Spleen (tissue), 11 donors: ENCODE results near the gene HBA2. TPM values are rescaled to one million over a fixed set of nuclear protein-coding genes. Genes with fewer than 3 reads are reported as not detected.
A peak's percentile ranks its signal among the peaks of the same experiment; 100 is the strongest.
"Not testable (repeated sequence)": the region's sequence is repeated elsewhere in the genome, so short reads cannot be mapped to it uniquely, and the experiment has no call there.

Experiments
- DNase-seq: peaks from one replicate; pipeline ENCODE4 v3.0.0-alpha.2; 2020
- H3K27ac ChIP-seq, 8 donors: fragments of 200-600 bp; sonication (generic) in 7 of 8; 1 replicate in 4 of 8; 2 replicates in 4 of 8; pipeline versions ENCODE4 v1.5.0 to v1.8.0; 2016 to 2021; ENCODE audit warnings: inconsistent platforms in 4 of 8, mild to moderate bottlenecking in 4 of 8, moderate library complexity in 1 of 8
- H3K27me3 ChIP-seq, 7 donors: fragments of 200-600 bp; sonication (generic) in 6 of 7; replicated peaks in 1 of 7; 1 replicate in 4 of 7; 2 replicates in 3 of 7; pipeline versions ENCODE4 v1.5.0 to v1.8.0; 2016 to 2021; ENCODE audit warnings: inconsistent platforms in 3 of 7, mild to moderate bottlenecking in 1 of 7
- H3K36me3 ChIP-seq, 6 donors: fragments of 200-600 bp; sonication (generic) in 5 of 6; 1 replicate in 4 of 6; 2 replicates in 2 of 6; pipeline versions ENCODE4 v1.5.0 to v1.8.0; 2016 to 2021; ENCODE audit warnings: inconsistent platforms in 2 of 6
- H3K4me1 ChIP-seq, 6 donors: fragments of 200-600 bp; sonication (generic) in 5 of 6; 1 replicate in 3 of 6; 2 replicates in 3 of 6; pipeline versions ENCODE4 v1.5.0 to v1.8.0; 2016 to 2021; ENCODE audit warnings: inconsistent platforms in 3 of 6
- H3K4me3 ChIP-seq, 8 donors: fragments of 200-600 bp; sonication (generic) in 7 of 8; 1 replicate in 4 of 8; 2 replicates in 4 of 8; pipeline versions ENCODE4 v1.5.0 to v1.8.0; 2016 to 2021; ENCODE audit warnings: inconsistent platforms in 4 of 8, mild to moderate bottlenecking in 4 of 8, moderate library complexity in 2 of 8
- H3K9me3 ChIP-seq, 8 donors: fragments of 200-600 bp; sonication (generic) in 7 of 8; 1 replicate in 4 of 8; 2 replicates in 4 of 8; pipeline versions ENCODE4 v1.5.0 to v1.8.0; 2016 to 2021; ENCODE audit warnings: inconsistent platforms in 4 of 8
- POLR2A ChIP-seq, 3 donors: fragments of 450-650 bp; IDR thresholded peaks; one replicate each; pipeline ENCODE4 v1.5.1; 2017; ENCODE audit warnings: antibody characterized with exemption in 3 of 3, mild to moderate bottlenecking in 1 of 3
- POLR2AphosphoS5 ChIP-seq, 3 donors: sonication (generic); formaldehyde crosslinking; IDR thresholded peaks; one replicate each; pipeline ENCODE4 v1.5.1; 2017; ENCODE audit warnings: antibody characterized with exemption in 3 of 3
- WGBS, 5 donors: extraction: QIAGEN DNeasy Blood & Tissue Kit in 3 of 5; methylation state at CpG; one replicate each; pipeline versions ENCODE4 v1.1.5 to v1.1.7; 2013 to 2018; 5-methylcytosine and 5-hydroxymethylcytosine counted together
- intact Hi-C: fragments of 100-400 bp; cut with DNase I; formaldehyde crosslinking; loops from one replicate; pipeline ENCODE4 v1.15.0; 2023; ENCODE audit warnings: low total_unique reads
- polyA plus RNA-seq, 3 donors: library from polyadenylated mRNA; stranded (reverse); fragments of 200-250 nt; gene quantifications; one replicate each; pipeline ENCODE4 v1.2.1, GENCODE V29; 2013
- total RNA-seq, 7 donors: library from RNA; depleted of rRNA in 3 of 7; stranded (reverse); fragments of >200 nt in 3 of 7; fragmentation: NEBNext Ultra II Directional in 4 of 7; extraction: Animal tissue kit (Norgen Biotek cat#: 25700) in 4 of 7; gene quantifications; one replicate each; pipeline versions ENCODE4 v1.1.0 to v1.2.1, GENCODE V29; 2016 to 2021
- TF ChIP-seq, protein P1 (sequence below), 11 experiments: fragments of 200-600 bp in 7 of 11; fragments of 450-650 bp in 4 of 11; sonication (generic) in 4 of 11; IDR thresholded peaks in 8 of 11; conservative IDR thresholded peaks in 3 of 11; 1 replicate in 7 of 11; 2 replicates in 4 of 11; pipeline versions ENCODE4 v1.4.0 to v1.8.0; 2016 to 2021; ENCODE audit warnings: antibody characterized with exemption in 11 of 11, inconsistent platforms in 4 of 11, mild to moderate bottlenecking in 1 of 11
- donor health status: healthy with polysubstance abuse.
- donor health status: DM: no; HTN: no; CAD: no; lungs with moderate emphysema.
- donor health status: DM: no; HTN: no; CAD: no.
- donor health status: Bipolar disorder and iron deficiency.
- donor health status: healthy.
- donor health status: DM: no; HTN: no; CAD: no.
- donor health status: DM: yes; HTN: yes; CAD: no.

HBA2 gene
- total and polyA plus RNA-seq, 10 donors: 256 to 16,395 (median 3,722) TPM

DNA sequence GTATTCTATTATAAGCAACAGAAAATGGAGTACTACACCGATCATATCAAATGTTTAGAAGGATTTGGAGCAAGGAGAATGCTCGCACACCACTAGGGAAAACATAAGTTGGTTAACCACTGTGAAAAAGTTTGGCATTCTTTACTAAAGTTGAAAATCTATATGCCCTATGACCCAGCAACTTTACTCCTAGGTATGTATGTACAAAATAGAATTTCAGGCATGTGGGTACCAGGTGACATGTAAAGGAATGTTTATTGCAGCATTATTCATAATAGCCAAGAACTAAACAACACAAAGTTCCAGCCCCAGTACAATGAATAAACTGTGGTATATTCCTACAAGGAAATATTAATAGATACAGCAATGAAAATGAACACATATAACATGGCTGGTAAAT, 26.0 kb upstream of the HBA2 start:
- TF ChIP-seq POLR2AphosphoS5 (IDR thresholded peaks at IDR 0.05) (no peak), POLR2A (IDR thresholded peaks at IDR 0.05) (no peak)
- TF ChIP-seq, protein P1, sequence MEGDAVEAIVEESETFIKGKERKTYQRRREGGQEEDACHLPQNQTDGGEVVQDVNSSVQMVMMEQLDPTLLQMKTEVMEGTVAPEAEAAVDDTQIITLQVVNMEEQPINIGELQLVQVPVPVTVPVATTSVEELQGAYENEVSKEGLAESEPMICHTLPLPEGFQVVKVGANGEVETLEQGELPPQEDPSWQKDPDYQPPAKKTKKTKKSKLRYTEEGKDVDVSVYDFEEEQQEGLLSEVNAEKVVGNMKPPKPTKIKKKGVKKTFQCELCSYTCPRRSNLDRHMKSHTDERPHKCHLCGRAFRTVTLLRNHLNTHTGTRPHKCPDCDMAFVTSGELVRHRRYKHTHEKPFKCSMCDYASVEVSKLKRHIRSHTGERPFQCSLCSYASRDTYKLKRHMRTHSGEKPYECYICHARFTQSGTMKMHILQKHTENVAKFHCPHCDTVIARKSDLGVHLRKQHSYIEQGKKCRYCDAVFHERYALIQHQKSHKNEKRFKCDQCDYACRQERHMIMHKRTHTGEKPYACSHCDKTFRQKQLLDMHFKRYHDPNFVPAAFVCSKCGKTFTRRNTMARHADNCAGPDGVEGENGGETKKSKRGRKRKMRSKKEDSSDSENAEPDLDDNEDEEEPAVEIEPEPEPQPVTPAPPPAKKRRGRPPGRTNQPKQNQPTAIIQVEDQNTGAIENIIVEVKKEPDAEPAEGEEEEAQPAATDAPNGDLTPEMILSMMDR (IDR thresholded peaks at IDR 0.05 in 8 of 11, conservative IDR thresholded peaks at IDR 0.05 in 3 of 11): no peak
- WGBS, 5 donors: 84 to 94% (median 90%) methylated on average over 2 of the region's 2 CpGs
- intact Hi-C loops: no loop called here
- no peaks in the 10 kb centered on the region for H3K36me3 ChIP-seq
- H3K4me1 ChIP-seq: no peaks in the 10 kb centered on the region
- H3K4me3 ChIP-seq: no peak overlapping the region
- no peak overlapping the region for H3K27ac ChIP-seq
- H3K9me3 ChIP-seq: no peaks in the 10 kb centered on the region
- H3K27me3 ChIP-seq: peaks cover 0 to 26% (median 6%) of the 10 kb centered on the region in 7 donors
- DNase-seq: no peak

DNA sequence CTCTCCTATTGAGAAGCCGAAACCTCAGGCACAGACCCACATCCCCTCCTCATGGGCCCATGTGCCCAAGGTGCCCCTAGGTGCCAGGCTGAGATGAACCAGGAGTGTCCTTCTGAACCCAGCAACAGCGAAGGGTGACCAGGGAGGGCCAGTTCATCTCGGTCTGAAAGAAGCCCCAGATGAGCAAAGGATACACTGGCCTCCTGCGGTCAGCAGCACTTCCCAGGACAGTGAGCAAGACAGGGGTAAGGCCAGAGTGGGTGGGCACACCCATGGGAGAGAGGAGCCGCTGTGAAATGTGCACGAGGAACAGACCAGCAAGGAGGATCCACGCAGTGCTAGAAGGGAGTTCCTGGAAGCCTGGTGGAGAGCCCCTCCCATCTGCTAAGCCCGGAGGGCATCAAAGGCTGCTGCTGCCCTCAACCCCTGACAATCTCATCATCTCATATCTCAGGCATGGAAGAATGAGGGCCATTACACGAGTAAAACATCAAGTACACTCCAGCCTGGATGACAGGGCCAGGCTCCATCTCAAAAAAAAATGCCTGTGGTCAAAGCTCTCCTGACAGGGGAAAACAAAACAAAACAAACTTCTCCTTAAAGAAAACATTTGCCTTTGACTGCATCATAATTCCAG, 23.5 kb upstream of the HBA2 start:
- no peak overlapping the region for H3K4me3 ChIP-seq
- no peaks in the 10 kb centered on the region for H3K9me3 ChIP-seq
- peaks cover 0 to 15% (median 6%) of the 10 kb centered on the region in 7 donors for H3K27me3 ChIP-seq
- WGBS, 5 donors: 41 to 57% (median 50%) methylated on average over 9 of the region's 9 CpGs
- DNase-seq: peak; percentile 41
- no peak overlapping the region for H3K27ac ChIP-seq
- intact Hi-C loops: no loop called here
- TF ChIP-seq POLR2A (IDR thresholded peaks at IDR 0.05) (no peak), POLR2AphosphoS5 (IDR thresholded peaks at IDR 0.05) (no peak)
- TF ChIP-seq, protein P1 (IDR thresholded peaks at IDR 0.05 in 8 of 11, conservative IDR thresholded peaks at IDR 0.05 in 3 of 11): no peak
- H3K36me3 ChIP-seq: no peaks in the 10 kb centered on the region
- peaks cover 0 to under 1% (median under 1%) of the 10 kb centered on the region in 6 donors for H3K4me1 ChIP-seq

DNA sequence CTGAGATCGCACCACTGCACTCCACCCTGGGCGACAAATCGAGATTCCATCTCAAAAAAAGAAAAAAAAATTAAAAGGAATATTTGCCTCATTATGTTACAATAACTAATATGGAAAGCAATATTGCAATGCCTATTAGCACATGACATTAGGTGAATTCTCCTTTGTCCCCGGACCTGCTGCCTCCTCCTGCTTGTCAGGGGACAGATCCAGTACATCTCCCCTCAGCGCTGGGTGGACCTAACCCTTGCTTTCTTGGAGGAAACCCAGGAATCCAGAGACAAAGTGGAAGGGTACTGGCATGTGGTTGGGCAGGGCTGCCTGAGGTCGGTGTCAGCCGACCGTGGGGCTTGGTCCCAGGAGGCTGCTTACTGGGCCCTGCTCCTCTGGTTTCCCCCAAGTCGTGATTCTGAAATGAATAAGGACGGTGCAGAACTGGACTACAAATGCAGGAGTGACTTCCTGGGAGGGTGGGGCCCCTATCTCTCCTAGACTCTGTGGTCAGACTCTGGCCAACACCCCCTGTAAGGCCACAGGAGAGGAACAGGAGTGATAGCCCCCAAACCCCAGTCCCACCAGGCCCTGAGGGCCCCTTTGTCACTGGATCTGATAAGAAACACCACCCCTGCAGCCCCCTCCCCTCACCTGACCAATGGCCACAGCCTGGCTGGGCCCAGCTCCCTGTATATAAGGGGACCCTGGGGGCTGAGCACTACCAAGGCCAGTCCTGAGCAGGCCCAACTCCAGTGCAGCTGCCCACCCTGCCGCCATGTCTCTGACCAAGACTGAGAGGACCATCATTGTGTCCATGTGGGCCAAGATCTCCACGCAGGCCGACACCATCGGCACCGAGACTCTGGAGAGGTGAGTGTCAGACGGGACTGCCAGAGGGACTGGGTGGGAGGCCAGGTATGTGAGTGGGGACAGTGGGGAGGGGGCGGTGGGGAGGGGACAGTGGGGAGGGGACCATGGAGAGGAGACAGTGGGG, 20.2 kb upstream of the HBA2 start, which contains the start of gene HBZ:
Gene HBZ (plus strand): TSS at position 504 of the 988 bp plus-strand sequence. CDS start 266 bp downstream, at position 770.
- WGBS, 5 donors: 73 to 85% (median 78%) methylated on average over 17 of the region's 17 CpGs

DNA sequence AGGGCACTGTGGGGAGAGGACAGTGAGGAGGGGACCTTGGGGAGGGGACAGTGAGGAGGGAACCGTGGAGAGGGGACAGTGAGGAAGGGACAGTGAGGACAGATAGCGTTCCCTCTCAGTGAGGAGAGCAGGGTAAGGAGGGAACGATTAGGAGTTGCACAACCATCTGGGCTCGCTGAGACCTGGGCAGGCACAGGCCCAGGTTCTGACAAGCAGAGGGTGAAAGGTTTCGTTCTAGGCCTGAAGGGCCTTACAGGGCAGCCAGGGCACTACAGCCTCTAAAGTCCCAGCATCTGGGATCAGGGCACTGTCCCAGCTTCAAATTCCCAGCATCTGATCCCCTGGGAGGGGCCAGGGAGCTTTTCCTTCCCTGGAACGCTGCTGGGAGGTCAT, 19.6 kb upstream of the HBA2 start:
- H3K27ac ChIP-seq, DNase-seq, H3K4me3 ChIP-seq, intact Hi-C loops, H3K9me3 ChIP-seq, H3K36me3 ChIP-seq: not testable (repeated sequence)
- peaks cover 0 to 52% (median 19%) of the 10 kb centered on the region in 7 donors for H3K27me3 ChIP-seq
- 56 to 84% (median 60%) methylated on average over 3 to 4 of the region's 6 CpGs for WGBS, 5 donors
- H3K4me1 ChIP-seq: peaks cover 6 to 12% (median 10%) of the 10 kb centered on the region in 6 donors

More for the DNA sequence above, 20.2 kb upstream of the HBA2 start, which contains the start of gene HBZ:
- Histone ChIP-seq H3K27ac (no peak within 1 kb of the TSS), H3K27me3 (peaks cover 0 to 45% (median 19%) of the 10 kb centered on the region in 7 donors), H3K4me3 (no peak within 1 kb of the TSS), H3K36me3 (no peaks in the 10 kb centered on the region), H3K9me3 (no peaks in the 10 kb centered on the region), H3K4me1 (peaks cover 6 to 12% (median 10%) of the 10 kb centered on the region in 6 donors)
- TF ChIP-seq POLR2AphosphoS5 (IDR thresholded peaks at IDR 0.05) (no peak), POLR2A (IDR thresholded peaks at IDR 0.05) (no peak)
- TF ChIP-seq, protein P1 (IDR thresholded peaks at IDR 0.05 in 8 of 11, conservative IDR thresholded peaks at IDR 0.05 in 3 of 11): no peak
- intact Hi-C loops: no loop called here
- peak; percentile 25 for DNase-seq

DNA sequence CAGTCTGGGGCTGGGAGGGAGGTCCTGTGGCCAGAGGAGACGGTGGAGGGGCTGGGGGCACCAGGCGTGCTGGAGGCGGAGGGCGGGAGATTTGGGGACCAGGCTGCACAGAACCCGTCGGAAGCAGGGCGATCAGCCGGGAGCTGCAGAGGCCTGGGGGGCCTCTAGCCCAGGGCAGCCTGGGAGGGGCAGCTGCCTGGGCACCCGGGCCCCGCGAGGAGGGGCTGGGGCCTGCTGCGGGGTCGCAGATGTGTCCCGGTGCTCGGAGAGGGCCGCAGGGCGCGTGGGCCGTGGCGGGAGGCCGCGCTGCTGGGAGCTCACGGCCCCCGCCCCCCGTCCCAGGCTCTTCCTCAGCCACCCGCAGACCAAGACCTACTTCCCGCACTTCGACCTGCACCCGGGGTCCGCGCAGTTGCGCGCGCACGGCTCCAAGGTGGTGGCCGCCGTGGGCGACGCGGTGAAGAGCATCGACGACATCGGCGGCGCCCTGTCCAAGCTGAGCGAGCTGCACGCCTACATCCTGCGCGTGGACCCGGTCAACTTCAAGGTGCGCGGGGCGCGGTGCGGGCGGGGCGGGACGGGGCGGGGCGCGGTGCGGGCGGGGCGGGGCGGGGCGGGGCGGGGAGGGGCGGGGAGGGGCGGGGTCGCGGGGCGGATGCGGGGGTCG, 19.0 kb upstream of the HBA2 start:
- H3K36me3 ChIP-seq, intact Hi-C loops, H3K9me3 ChIP-seq, H3K27ac ChIP-seq, DNase-seq, H3K4me3 ChIP-seq: not testable (repeated sequence)
- Histone ChIP-seq H3K4me1 (peaks cover 6 to 12% (median 10%) of the 10 kb centered on the region in 6 donors), H3K27me3 (peaks cover 0 to 57% (median 21%) of the 10 kb centered on the region in 7 donors)
- WGBS, 5 donors: 0% methylated on average over 4 of the region's 74 CpGs; no CpG with 5 or more reads in 4 of the 5 donors
